Measurements from ENCODE around the gene ROS1.
"Not testable (repeated sequence)": the region's sequence is repeated elsewhere in the genome, so short reads cannot be mapped to it uniquely, and the experiment has no call there.

ROS1 gene

GRCh38 chr6:117267766-117268534 lies 157.8 kb downstream of the ROS1 start:
- no peak for DNase-seq

DNA sequence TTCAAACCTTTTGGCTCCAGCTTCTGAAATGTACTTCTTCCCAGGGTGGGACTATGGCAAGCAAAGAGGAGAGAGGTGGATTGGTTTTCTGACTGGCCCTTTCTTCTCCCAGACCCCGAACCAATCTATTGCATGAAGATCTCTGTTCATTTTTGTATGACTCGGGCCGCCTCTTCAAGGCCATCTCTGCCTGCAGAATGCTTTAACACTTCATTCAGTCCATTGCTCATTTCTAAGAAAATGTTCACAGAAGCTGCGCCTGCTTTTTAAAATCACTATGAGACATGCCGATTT lies 158.7 kb downstream of the ROS1 start:
- DNase-seq: no peak

GRCh38 chr6:117266257-117267053 lies 159.3 kb downstream of the ROS1 start:
- DNase-seq: no peak

GRCh38 chr6:117265410-117266256 lies 160.1 kb downstream of the ROS1 start, which contains the start of gene VGLL2:
Gene VGLL2 (plus strand): TSS chr6:117265558. CDS start chr6:117265764, 206 bp downstream.
- DNase-seq: peak in 11 of 56 donors; percentile 3 to 34 (median 9)

GRCh38 chr6:117264692-117265409 lies 160.9 kb downstream of the ROS1 start:
- no peak for DNase-seq

- no peak for DNase-seq
These were observed 161.4 kb downstream of the ROS1 start for GRCh38 chr6:117264369-117264691.

DNA sequence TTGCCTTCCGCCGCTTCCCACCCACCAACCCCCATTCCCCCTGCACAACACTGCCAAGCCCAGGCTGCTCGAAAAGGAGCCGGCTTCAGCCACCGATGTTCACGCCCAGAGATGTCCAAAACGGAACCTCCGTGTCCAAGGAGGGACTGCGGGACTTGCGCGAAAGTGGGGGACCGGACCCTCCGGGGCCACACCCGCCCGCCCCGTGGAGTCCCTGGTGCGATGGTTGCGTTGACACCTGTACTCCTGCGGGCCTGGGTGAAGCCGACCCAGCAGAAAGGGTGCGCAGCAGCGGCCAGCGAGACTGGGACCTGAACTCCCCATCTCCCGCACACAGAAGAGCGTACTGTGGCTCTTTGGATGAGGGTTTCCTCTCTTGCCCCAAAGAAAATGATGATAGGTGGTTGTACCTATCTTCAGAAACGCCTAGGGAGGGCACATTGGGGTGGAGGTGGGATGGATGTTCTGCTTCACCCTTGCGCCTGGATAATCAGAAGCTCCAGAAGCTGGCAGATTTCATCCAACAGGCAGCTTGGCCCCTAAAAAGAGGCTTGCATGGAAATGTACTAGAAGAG lies 162.3 kb downstream of the ROS1 start:
- no peak for DNase-seq

GRCh38 chr6:117262799-117263198 lies 162.9 kb downstream of the ROS1 start:
- DNase-seq: no peak

- DNase-seq: no peak
These were observed 172.0 kb downstream of the ROS1 start for GRCh38 chr6:117253785-117254184.

GRCh38 chr6:117244979-117245378 lies 180.8 kb downstream of the ROS1 start:
- DNase-seq: not testable (repeated sequence)

DNA sequence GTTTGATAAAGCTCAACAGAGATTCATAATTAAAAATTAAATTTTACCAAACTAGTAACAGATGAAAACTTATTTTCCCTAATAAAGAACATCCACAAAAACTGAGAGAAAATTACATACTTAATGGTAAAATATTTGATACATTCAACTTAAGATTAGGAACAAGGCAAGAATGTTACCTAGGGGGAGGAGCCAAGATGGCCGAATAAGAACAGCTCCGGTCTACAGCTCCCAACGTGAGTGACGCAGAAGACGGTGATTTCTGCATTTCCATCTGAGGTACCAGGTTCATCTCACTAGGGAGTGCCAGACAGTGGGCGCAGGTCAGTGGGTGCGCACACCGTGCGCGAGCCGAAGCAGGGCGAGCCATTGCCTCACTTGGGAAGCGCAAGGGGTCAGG lies 181.2 kb downstream of the ROS1 start:
- not testable (repeated sequence) for DNase-seq

Measured in nucleus accumbens (tissue), 56 donors.